LNCaP clone FGC (cell line): ENCODE data around the gene ELP2.

Source experiments
- DNase-seq: peaks from one replicate; pipeline ENCODE4 v3.0.0-alpha.2; 2011; ENCODE audit warnings: low read depth
- H3K4me3 ChIP-seq: 2 replicates; pipeline ENCODE4 v1.5.1; 2011; ENCODE audit warnings: mild to moderate bottlenecking, low read depth, low read length, control low read depth
- CTCF ChIP-seq: IDR thresholded peaks from 2 replicates; pipeline ENCODE4 v1.5.1; 2012; ENCODE audit warnings: mild to moderate bottlenecking; ENCODE audit not compliant: control insufficient read depth, insufficient read depth; ENCODE audit errors: extremely low read depth

The ELP2 gene

GRCh38 chr18:36169938-36170337 is 40.2 kb downstream of the ELP2 start:
- no peak for DNase-seq
- no peak overlapping the region for H3K4me3 ChIP-seq
- TF ChIP-seq CTCF, result no peak

- TF ChIP-seq CTCF, result no peak
- no peak overlapping the region for H3K4me3 ChIP-seq
- DNase-seq, result no peak
These were observed 45.8 kb downstream of the ELP2 start for GRCh38 chr18:36175481-36175880.

- H3K4me3 ChIP-seq, result no peak overlapping the region
- no peak for TF ChIP-seq CTCF
- DNase-seq, result no peak
These were observed 46.5 kb downstream of the ELP2 start for GRCh38 chr18:36176177-36176584.

- no peak overlapping the region for H3K4me3 ChIP-seq
- DNase-seq, result no peak
- no peak for TF ChIP-seq CTCF
These were observed 47.0 kb downstream of the ELP2 start for GRCh38 chr18:36176711-36177110.

- no peak overlapping the region for H3K4me3 ChIP-seq
- DNase-seq, result no peak
- no peak for TF ChIP-seq CTCF
These were observed 48.2 kb downstream of the ELP2 start for GRCh38 chr18:36177913-36178312.

GRCh38 chr18:36179562-36180355 is 50.1 kb downstream of the ELP2 start:
- DNase-seq, result peak; percentile 31
- no peak for TF ChIP-seq CTCF
- no peak overlapping the region for H3K4me3 ChIP-seq

- H3K4me3 ChIP-seq, result no peak overlapping the region
- no peak for TF ChIP-seq CTCF
- DNase-seq, result no peak
These were observed 51.7 kb downstream of the ELP2 start for GRCh38 chr18:36181441-36181840.
